Measurements from ENCODE around the gene SBF2. TPM values are rescaled to one million over a fixed set of nuclear protein-coding genes. Genes with fewer than 3 reads are reported as not detected.

Gene SBF2
- total and polyA plus RNA-seq, 2 of the 13 experiments (the other 11 are each of a cell fraction or from before 2014, with no cell fraction given): 24.0 to 45.8 TPM

DNA sequence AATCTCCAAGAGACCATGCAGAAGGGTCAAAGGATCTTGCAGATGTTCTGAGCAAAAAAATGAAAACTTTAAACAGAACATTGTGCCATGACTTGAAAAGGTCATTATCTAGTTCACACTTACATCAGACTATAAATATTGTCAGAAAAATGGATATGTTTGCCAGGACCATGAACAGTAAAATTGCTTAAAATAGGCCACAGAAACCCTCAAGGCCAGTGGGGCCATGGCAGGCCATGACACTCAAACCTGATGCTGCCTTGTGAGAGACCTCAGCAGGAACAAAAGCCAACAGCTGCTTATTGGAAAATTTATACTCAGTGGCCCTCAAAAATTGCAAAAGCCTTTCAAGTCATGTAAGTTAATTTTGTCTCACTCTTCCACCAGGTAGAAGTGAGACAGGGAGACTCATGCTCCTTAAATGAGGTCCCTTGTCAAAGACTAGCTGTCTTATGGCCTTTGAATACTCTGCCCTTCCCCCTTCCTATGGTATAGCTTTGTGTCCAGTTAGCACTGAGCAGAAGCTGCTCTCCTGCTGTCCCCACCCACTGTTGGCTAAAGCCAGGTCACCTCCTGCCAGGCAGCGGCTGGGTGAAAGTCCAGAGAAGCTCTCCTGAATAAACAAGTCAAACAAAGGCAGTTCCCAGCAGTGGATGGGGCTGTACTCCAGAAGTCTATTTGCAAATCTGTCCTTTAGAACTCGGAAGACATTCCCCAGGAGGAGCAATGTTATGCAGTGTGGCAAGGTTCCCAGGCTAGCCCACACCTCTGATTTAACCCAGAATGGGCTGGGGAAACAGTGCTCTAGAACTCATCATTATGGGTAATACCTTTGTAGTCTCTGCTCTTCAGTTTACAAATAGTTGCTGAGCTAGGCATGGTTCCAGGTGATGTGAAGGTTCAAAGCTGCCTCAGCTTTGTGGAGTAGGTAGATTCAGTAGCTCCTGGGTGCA lies 32.3 kb upstream of the SBF2 start (continued):
- TF ChIP-seq, protein P1, sequence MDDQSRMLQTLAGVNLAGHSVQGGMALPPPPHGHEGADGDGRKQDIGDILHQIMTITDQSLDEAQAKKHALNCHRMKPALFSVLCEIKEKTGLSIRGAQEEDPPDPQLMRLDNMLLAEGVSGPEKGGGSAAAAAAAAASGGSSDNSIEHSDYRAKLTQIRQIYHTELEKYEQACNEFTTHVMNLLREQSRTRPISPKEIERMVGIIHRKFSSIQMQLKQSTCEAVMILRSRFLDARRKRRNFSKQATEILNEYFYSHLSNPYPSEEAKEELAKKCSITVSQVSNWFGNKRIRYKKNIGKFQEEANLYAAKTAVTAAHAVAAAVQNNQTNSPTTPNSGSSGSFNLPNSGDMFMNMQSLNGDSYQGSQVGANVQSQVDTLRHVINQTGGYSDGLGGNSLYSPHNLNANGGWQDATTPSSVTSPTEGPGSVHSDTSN (CRISPR knock-in tag; IDR thresholded peaks at IDR 0.05; ENCODE audit: borderline replicate concordance): no peak
- TF ChIP-seq, protein P2, sequence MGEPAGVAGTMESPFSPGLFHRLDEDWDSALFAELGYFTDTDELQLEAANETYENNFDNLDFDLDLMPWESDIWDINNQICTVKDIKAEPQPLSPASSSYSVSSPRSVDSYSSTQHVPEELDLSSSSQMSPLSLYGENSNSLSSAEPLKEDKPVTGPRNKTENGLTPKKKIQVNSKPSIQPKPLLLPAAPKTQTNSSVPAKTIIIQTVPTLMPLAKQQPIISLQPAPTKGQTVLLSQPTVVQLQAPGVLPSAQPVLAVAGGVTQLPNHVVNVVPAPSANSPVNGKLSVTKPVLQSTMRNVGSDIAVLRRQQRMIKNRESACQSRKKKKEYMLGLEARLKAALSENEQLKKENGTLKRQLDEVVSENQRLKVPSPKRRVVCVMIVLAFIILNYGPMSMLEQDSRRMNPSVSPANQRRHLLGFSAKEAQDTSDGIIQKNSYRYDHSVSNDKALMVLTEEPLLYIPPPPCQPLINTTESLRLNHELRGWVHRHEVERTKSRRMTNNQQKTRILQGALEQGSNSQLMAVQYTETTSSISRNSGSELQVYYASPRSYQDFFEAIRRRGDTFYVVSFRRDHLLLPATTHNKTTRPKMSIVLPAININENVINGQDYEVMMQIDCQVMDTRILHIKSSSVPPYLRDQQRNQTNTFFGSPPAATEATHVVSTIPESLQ (CRISPR knock-in tag; conservative IDR thresholded peaks at IDR 0.05): no peak
- TF ChIP-seq, protein P3, sequence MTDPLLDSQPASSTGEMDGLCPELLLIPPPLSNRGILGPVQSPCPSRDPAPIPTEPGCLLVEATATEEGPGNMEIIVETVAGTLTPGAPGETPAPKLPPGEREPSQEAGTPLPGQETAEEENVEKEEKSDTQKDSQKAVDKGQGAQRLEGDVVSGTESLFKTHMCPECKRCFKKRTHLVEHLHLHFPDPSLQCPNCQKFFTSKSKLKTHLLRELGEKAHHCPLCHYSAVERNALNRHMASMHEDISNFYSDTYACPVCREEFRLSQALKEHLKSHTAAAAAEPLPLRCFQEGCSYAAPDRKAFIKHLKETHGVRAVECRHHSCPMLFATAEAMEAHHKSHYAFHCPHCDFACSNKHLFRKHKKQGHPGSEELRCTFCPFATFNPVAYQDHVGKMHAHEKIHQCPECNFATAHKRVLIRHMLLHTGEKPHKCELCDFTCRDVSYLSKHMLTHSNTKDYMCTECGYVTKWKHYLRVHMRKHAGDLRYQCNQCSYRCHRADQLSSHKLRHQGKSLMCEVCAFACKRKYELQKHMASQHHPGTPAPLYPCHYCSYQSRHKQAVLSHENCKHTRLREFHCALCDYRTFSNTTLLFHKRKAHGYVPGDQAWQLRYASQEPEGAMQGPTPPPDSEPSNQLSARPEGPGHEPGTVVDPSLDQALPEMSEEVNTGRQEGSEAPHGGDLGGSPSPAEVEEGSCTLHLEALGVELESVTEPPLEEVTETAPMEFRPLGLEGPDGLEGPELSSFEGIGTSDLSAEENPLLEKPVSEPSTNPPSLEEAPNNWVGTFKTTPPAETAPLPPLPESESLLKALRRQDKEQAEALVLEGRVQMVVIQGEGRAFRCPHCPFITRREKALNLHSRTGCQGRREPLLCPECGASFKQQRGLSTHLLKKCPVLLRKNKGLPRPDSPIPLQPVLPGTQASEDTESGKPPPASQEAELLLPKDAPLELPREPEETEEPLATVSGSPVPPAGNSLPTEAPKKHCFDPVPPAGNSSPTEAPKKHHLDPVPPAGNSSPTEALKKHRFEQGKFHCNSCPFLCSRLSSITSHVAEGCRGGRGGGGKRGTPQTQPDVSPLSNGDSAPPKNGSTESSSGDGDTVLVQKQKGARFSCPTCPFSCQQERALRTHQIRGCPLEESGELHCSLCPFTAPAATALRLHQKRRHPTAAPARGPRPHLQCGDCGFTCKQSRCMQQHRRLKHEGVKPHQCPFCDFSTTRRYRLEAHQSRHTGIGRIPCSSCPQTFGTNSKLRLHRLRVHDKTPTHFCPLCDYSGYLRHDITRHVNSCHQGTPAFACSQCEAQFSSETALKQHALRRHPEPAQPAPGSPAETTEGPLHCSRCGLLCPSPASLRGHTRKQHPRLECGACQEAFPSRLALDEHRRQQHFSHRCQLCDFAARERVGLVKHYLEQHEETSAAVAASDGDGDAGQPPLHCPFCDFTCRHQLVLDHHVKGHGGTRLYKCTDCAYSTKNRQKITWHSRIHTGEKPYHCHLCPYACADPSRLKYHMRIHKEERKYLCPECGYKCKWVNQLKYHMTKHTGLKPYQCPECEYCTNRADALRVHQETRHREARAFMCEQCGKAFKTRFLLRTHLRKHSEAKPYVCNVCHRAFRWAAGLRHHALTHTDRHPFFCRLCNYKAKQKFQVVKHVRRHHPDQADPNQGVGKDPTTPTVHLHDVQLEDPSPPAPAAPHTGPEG (CRISPR knock-in tag; IDR thresholded peaks at IDR 0.05): peak; percentile 65; the same call in 1 of the 2 replicates
- TF ChIP-seq SMAD3 (CRISPR knock-in tag; IDR thresholded peaks at IDR 0.05) (peak; percentile 83; the same call in 1 of the 2 replicates), MTF1 (CRISPR knock-in tag; IDR thresholded peaks at IDR 0.05) (no peak), RXRA (CRISPR knock-in tag; IDR thresholded peaks at IDR 0.05) (peak; percentile 98), MIER2 (CRISPR knock-in tag; IDR thresholded peaks at IDR 0.05) (peak; percentile 78; the same call in 1 of the 2 replicates), MZF1 (CRISPR knock-in tag; IDR thresholded peaks at IDR 0.05; ENCODE audit: borderline replicate concordance) (no peak), GATAD1 (CRISPR knock-in tag; IDR thresholded peaks at IDR 0.05) (peak; percentile 53; the same call in 1 of the 2 replicates), ZNF552 (CRISPR knock-in tag; IDR thresholded peaks at IDR 0.05; ENCODE audit: borderline replicate concordance) (no peak)
- TF ChIP-seq, protein P4, sequence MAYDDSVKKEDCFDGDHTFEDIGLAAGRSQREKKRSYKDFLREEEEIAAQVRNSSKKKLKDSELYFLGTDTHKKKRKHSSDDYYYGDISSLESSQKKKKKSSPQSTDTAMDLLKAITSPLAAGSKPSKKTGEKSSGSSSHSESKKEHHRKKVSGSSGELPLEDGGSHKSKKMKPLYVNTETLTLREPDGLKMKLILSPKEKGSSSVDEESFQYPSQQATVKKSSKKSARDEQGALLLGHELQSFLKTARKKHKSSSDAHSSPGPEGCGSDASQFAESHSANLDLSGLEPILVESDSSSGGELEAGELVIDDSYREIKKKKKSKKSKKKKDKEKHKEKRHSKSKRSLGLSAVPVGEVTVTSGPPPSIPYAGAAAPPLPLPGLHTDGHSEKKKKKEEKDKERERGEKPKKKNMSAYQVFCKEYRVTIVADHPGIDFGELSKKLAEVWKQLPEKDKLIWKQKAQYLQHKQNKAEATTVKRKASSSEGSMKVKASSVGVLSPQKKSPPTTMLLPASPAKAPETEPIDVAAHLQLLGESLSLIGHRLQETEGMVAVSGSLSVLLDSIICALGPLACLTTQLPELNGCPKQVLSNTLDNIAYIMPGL (CRISPR knock-in tag; IDR thresholded peaks at IDR 0.05; ENCODE audit: borderline replicate concordance in 1 of 2, low read depth in 1 of 2): peak; percentile 32 to 50; a peak in 2 of 4 replicates
